NCI-H1436 (cell line): ENCODE data around the gene ATPAF2.
A peak's percentile ranks its signal among the peaks of the same experiment; 100 is the strongest.

Source experiments
- DNase-seq: peaks from one replicate; lab custom pipeline; 2025; lab: John Stamatoyannopoulos, UW

The ATPAF2 gene

DNA sequence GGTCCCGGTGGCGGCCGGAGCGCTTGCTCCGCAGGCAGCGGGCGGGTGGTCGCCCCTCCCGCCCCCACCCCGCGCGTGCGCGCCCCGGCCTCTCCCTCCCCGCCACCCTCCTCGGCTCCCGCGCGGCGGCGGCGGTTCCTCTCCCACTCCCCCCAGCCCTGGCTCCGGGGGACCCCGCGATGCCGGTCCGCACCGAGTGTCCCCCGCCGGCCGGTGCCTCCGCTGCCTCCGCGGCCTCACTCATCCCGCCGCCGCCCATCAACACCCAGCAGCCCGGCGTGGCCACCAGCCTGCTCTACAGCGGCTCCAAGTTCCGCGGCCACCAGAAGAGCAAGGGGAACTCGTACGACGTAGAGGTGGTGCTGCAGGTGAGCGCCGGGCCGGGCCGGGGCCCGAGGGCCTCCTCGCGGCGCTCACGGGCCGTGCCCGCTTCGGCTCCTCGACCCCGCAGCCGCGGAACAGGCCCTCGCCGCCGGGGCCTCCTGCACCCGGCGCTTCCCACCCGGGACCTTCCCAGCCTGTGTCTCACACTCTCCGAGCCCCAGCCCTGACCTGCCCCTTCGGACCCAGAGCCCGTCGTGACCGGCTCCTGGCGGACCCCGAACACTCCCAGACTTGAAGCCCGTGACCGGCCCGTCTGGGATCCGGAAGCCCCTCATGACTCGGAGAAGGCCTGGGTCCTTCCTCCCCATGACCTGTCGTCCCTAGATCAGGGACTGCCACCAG is 730 bp upstream of the ATPAF2 start:
- peak; percentile 33 for DNase-seq

- DNase-seq = no peak
Observed at GRCh38 chr17:18038149-18038850, 668 bp downstream of the ATPAF2 start.

DNA sequence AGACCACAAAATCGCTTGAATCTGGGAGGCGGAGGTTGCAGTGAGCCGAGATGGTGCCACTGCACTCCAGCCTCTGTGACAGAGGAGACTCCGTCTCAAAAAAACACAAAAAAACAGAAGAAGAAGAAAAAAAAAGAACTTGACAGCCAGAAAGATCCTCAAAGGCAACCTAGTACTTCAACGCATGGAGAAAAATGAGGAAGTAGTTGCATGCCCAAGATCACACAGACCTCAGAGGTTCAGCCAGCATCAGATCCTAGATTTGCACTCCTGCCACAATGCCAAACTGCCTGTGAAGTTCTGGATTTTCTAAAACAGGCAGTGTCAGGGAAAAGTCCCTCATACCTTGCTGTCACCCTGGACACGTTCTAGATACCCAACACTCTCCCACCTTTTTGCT is 1.5 kb downstream of the ATPAF2 start:
- DNase-seq = no peak

DNA sequence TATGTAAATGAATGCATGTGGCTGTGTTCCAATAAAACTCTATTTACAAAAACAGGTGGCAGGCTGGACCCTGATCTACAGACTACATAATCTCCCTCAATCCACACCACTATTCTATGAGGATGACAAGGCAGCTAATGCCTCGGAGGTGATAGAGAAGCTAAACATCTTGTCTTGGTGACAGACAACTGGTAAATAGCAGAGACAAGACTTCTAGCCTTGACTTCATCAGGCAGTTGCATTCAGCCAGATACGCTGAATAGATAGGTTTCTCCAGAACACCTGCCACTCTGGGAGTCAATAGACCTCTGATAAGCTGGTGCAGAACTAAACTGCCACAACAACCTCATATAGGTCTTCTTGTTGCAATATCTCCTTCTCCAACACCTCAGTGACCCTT is 3.3 kb downstream of the ATPAF2 start:
- no peak for DNase-seq

DNA sequence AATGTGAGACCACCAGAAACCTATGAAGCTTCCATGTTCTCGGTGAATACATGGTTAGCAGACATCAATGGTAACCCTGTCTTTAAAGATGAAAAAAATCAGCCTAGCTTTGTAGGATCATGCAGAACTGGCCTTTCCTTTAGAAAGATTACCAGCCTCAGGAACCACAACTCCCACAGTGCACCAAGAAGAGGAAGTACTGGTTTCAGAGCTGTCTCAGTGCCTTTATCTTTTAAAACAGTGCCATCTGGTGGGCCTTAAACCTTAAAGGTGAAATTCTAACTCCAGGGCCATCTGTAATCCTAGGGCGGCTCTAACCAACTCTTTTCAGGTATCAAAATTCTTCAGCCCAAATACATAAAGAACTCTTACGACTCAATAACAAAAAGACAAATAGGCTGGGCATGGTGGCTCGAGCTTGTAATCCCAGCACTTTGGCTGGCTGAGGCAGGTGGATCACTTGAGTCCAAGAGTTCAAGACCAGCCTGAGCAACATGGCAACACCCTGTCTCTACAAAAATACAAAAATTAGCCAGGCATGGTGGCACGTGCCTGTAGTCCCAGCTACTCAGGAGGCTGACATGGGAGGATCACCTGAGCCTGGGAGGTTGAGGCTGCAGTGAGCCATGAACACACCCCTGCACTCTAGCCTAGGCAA is 5.4 kb downstream of the ATPAF2 start:
- DNase-seq = peak; percentile 87

GRCh38 chr17:18031955-18032354 is 7.0 kb downstream of the ATPAF2 start:
- no peak for DNase-seq

DNA sequence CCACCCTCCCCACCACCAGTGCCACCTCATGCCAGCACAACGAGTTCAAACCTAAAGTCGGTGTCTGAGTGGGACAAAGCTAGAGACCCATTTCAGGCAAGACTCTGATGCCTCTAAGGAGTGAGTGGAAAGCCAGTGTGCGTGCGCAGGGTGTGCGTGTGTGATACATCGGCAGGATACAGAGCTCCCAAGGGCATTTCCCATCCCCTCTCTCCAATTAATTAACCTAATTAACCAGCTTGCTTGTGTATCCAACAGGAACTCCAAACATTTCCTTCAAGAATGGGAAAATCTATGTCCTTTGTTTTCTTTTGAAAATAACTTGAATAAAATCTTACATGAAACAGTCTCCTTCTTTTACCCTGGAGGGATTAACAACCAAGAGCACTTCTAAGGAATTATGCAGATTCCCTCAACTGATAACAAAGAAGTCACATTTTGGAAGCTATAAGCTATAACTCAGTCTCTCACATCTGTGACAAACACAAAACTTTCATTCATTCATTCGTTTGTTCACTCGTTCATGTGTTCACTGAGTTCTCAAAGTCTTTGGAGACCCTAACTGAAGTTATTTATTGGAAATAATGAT is 9.9 kb downstream of the ATPAF2 start:
- DNase-seq = no peak

DNA sequence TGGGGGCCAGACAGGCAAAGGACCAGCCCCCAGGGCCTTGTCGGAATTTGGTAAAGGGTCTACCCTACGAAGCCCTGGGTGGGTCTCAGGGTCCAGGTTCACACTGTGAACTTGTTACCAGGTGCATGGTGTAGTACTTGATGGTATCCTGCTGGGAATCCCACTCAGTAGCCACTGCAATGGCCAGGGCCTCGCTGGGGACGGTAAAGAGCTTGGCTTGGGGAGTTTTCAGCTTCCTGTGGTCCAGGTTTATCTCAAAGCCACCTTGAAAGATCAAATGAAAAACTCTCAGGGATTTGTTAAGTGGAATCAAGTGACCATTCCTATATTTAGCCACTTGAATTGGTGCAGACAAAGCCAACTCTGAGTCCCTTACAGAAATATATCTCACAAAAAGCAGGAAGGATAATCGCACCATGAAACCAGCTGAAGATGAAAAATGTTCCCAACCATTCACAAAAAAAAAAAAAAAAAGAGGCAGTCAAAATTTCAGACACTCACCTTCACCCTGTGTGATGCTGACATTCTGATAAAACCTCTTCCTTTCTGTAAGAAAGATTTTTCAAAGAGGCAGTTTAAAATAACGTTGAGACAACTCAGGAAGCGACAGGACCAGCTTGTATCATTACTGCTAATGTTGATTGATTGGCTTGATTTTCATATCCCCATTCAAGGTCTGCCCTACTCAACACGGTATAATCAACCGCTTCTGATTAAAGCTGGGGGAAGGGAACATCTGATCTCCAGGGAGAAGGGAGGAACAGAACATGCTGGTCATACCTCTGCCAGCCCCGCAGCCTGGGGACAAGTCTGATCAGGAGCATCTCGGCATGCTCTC is 10.6 kb downstream of the ATPAF2 start:
- DNase-seq = no peak

GRCh38 chr17:18027280-18027679 is 11.7 kb downstream of the ATPAF2 start:
- no peak for DNase-seq

GRCh38 chr17:18025945-18026776 is 12.8 kb downstream of the ATPAF2 start:
- peak; percentile 13 for DNase-seq

- no peak for DNase-seq
Observed at GRCh38 chr17:18025241-18025944, 13.6 kb downstream of the ATPAF2 start.

DNA sequence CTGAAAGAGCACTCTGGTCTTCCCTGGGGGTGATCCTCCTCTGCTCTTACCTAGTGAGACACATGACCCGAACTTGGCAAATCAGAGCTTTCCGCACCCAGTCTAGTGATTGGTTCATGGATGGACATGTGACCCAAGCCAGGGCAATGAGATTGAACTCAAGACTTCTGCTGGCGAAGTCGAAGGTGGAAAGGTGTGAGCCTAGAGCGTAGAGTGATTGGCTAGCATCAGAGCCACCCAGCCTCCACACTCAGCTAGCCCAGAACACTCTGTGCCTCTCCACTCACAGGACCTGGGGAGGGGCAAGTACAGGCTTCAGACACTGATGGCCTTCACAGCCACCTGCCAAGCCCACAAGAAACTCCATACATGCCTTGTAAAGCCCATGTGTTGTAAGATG is 17.6 kb downstream of the ATPAF2 start:
- DNase-seq = no peak

DNA sequence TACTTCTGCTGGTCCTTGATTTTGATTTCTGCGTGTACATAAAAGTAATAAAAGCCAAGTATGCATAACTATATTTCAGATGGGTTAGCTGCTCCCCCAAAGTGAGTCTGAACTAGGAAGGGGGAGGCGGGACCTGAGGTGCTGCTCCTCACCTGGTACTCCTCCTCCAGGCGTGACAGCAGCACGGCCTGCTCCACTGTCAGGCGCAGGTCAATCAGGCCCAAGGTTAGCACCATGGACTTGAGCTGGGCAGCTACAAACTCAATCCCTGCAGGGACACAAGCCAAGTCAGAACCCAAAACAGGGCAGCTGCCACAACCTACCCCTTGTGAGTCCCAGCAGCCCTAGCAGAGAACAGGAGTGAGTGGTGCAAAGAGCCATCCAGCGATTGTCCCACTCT is 18.0 kb downstream of the ATPAF2 start:
- DNase-seq = no peak

GRCh38 chr17:18019838-18020154 is 19.2 kb downstream of the ATPAF2 start:
- DNase-seq = no peak

DNA sequence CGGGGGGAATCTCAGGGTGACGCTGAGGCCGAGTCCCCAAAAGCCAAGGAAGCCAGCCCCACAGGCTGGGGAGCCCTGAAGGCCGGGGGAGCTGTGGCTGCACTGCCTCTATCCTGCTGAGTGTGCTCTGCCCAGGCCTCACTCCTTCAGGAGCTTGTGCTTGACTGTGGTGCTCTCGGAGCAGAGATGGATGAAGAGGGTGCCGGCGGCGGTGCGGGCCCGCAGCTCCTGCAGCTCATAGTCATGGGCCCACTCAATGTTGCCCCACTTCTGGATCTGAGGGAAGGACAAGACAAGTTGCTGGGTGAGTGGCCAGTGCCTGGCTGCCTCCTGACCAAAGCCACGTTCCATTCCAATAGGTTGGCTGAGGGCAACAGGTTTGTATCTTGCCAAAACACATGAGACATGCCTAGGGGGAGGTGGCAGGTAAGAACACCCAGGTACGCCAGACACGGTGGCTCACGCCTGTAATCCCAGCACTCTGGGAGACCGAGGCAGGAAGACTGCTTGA is 20.5 kb downstream of the ATPAF2 start:
- DNase-seq = no peak

DNA sequence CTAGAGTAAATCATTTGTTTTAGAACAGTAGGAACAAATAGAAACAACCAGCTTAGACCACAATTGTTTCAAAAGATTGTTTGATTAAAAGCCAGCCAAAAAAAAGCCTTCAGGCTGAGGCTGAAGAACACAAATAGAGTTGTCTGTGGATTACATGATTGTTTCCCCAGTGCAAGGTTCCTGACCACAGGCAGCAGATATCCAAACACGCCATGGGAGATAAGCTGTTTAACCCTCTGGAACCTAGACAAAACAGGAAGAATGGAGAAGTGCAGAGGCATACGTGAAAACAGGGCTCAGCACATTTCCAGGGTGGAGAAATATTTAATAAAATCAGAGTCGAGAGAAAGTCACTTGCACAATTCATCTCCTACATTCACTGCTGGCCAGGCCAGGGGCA is 21.0 kb downstream of the ATPAF2 start:
- DNase-seq = no peak

- DNase-seq = no peak
Observed at GRCh38 chr17:18016426-18016825, 22.5 kb downstream of the ATPAF2 start.

DNA sequence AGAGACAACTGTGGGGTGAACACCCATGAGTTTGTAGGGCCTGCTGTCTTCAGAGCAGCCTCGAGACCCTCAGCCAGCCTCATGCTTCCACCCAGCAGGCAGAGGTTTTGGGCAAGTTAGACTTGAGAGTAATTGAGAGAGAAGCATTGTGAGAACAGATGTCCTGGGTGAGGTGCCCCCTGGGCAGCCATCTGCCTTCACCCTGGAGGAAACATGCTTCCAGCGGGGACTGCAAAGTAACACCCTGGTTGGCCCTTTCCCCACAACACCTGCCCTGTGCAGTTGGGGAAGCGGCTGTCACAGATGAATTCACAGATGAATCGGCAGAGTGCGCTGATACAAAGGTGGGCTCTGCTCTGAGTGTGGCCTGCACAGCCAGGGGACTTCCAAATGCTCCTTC is 23.4 kb downstream of the ATPAF2 start:
- DNase-seq = no peak

GRCh38 chr17:18014006-18014405 is 25.0 kb downstream of the ATPAF2 start:
- DNase-seq = no peak

- DNase-seq = no peak
Observed at GRCh38 chr17:18011286-18011685, 27.7 kb downstream of the ATPAF2 start.
